ENCODE measurements around the gene TM4SF5.
A peak's percentile ranks its signal among the peaks of the same experiment; 100 is the strongest.
"Not testable (repeated sequence)": the region's sequence is repeated elsewhere in the genome, so short reads cannot be mapped to it uniquely, and the experiment has no call there.

The TM4SF5 gene

DNA sequence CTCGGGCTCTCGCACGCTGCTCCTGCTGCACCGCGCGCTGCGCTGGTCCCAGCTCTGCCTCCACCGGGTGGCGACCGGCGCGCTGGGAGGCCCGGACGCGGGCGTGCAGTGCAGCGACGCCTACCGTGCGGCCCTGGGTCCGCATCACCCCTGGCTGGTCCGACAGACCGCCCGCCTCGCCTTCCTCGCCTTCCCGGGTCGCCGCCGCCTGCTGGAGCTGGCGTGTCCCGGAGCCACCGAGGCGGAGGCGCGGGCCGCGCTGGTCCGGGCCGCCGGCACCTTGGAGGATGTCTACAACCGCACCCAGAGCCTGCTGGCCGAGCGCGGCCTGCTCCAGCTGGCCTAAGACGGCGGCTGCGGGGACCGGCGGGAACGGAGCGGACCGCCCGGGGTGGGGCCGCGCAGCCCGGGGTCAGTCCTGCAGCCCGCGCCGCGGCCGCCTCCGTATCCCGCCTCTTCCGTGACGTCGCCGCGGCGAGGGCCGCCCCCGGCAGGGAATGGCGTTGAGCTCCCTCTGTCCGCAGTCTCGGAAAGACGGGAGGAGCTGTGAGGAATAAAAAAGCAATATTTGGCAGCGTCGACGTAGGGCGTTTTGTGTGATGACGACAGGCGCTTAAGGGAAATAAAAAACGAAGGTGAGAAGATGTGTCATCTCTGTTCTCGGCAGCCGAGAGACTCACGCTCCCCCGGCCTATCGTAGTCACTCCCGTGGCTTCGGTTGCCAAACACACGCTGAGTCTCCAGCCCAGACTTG lies 18.4 kb downstream of the TM4SF5 start:
- peak; percentile 94 for DNase-seq (ENCODE audit: low read depth, low spot score)

DNA sequence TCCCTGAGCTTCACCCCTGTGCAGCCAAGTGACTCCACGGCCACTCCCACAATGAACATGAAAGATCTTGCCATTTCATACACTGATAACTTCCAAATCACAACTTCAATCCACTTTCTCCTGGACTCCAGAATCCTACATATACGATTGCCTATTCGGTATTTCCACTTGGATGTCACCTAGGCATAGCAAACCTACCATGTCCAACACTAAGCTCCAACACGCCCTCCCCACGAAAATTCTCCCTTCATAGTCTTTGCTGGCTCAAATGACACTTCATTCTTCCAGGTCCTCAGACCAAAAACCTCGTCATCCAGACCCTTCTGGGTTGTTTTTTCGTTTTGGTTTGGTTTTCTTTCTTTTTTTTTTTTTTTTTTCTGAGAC lies 19.0 kb downstream of the TM4SF5 start:
- DNase-seq (ENCODE audit: low read depth, low spot score) = no peak

DNA sequence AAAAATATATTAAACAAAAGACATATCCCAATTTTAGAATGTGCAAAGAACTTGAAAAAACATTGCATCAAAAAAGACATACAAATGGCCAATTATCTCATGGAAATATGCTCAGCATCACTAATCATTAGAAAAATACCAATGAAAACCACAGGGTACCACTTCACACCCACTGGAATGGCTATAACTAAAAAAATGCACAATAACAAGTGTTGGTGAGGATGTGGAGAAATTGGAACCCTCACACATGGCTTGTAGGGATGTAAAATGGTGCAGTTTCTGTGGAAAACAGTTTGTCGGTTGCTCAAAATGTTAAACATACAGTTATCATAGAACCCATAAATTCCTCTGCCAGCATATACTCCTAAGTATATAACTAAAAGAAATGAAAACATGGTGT lies 23.5 kb downstream of the TM4SF5 start:
- no peak for DNase-seq (ENCODE audit: low read depth, low spot score)

DNA sequence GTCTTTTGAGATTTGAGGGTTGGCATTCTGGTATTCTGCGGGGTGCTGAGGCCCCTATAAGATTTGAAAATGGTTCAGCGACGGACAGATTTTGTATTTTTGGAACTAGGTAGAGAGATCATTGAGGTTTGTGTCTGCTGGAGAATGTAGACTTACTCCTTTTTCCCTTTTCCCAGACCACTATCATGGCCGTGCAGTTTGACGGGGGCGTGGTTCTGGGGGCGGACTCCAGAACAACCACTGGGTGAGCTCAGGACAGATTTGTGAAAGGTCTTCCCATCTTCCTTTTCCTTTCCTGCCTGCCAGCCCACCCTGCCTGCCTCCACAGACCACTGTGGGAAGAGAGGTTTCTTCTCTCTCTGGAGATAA lies 24.9 kb downstream of the TM4SF5 start:
- peak; percentile 62 for DNase-seq (ENCODE audit: low read depth, low spot score)

DNA sequence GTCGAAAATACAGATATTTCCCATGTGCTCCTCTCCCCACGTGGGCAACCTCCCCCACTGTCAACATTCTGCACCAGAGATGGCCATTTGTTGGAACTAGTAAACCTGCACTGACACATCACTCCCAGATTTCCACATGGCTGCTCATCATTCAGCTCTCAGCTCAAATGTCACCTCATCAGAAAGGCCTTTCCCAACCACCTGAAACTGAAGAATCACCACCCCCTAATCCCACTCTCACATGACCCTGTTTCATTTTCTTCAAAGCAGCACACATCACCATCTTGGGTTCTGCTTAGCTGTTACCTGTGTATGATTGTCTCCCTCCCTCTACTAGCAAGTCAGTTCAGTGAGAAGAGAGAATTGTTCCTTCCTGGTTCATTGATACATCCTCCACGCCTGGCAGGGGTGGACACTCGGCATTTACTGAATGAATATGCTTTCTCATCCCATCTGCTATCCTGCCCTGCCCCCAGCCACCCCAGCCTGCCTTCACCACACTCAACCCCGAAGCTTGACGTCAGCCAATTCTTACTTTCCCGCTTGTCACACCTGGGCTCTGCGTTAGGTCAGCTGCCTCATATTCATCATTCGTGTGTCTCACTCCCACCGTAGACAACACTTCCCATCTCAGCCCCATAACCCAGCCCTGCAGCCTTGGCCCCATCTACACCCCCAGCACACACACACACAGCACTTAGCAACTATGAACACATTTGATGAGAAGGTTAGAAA lies 28.9 kb downstream of the TM4SF5 start:
- DNase-seq (ENCODE audit: low read depth, low spot score) = no peak

DNA sequence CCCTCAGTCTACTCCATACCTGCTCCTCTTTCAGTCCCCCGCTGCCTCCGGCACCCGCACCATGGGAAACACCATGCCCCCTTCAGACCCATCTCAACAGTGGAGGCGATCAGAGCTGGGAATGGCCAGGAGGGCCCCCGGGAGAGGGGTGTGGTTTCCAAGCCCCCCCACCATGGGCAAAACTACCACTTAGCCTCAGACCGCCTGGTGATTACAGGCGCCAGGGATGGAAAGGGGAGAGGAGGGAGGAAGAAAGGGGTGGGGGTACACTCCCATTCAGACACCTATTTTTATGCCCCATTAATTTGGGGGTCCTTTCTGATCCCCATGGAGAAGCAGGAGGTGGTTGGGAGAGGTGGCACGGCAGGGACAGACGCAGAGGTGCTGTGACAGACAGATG lies 30.5 kb downstream of the TM4SF5 start, which contains the start of gene C17orf114:
C17orf114 (minus strand) TSS at position 101 of the 400 bp plus-strand sequence.
- no peak for DNase-seq (ENCODE audit: low read depth, low spot score)

DNA sequence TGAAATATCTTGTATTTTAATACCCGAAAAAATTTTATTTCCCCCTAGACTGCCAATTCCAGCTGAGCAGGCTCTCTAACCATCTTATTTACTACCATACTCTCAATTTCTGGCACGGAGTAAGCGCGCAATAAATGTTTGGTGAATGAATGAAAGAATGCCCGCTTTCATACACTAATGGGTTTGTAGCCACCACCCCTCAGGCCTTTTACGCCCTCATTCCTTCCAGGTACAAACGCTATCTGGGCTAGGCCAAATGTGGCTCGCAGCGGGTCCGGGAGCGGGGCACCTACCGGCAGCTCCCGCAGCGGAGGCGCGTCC lies 34.7 kb downstream of the TM4SF5 start:
- DNase-seq (ENCODE audit: low read depth, low spot score) = no peak

DNA sequence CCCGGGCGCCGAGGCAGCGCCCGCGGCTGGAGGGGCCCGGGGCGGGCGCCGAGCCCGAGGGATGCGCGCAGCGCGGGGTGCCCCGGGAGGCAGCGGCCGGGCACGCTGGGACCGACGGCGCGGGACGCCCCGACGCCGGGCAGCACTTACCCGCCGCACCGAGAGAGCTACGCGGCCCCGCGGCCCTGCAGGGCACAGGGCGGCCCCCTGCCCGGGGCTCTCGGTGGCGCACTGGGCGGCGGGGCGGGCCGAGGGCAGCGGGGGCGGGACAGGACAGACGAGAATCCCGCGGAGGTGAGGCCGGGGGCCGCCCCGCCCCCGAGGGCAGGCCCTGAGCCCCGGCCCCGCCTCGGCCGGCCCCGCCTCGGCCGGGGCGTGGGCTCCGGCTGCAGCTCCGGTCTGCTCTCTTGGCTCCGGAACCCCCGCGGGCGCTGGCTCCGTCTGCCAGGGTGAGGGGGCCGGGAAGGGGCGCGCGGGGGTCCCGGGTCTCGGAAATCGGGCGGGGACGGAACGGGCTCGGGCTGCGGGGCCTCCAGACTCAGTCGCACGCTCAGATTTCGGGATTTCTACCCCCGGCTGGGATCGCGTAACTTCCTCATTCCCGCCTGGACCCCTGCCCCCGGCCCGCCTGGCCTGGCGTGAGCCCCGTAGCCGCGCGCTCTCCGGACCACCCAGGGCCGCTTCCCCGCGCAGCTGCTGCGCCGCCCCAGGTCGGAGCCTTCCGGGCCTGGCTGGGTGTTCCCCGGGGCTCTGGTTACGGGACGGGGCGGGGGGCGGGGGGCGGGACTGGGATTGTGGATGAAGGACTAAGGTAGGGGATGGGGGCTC lies 35.3 kb downstream of the TM4SF5 start, which contains the start of gene PLD2:
PLD2 (plus strand) TSS at position 376 of the 828 bp plus-strand sequence. CDS start 621 bp downstream, outside the sequence.
- DNase-seq (ENCODE audit: low read depth, low spot score) = peak; percentile 95

DNA sequence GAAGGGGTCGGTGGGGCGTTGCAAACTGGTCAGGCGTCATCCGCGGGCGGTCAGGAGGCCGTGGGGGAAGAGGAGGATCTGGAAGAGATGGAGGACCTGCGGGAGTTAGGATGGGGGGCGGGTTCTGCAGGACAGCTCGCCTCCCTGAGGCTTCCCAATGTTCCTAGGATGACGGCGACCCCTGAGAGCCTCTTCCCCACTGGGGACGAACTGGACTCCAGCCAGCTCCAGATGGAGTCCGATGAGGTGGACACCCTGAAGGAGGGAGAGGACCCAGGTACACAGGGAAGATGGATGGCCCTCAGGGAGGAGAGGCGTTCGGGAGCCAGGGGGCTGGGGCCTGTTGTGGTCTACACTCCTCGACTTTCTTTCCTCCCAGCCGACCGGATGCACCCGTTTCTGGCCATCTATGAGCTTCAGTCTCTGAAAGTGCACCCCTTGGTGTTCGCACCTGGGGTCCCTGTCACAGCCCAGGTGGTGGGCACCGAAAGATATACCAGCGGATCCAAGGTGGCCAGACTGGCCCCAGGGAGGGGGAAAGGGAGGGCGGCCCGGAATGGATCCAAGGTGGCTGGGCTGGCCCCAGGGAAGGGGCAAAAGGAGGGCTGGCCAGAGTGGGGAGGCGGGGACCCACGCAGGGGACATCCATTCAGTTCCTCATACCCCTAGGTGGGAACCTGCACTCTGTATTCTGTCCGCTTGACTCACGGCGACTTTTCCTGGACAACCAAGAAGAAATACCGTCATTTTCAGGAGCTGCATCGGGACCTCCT lies 36.1 kb downstream of the TM4SF5 start:
- DNase-seq (ENCODE audit: low read depth, low spot score) = peak; percentile 26

DNA sequence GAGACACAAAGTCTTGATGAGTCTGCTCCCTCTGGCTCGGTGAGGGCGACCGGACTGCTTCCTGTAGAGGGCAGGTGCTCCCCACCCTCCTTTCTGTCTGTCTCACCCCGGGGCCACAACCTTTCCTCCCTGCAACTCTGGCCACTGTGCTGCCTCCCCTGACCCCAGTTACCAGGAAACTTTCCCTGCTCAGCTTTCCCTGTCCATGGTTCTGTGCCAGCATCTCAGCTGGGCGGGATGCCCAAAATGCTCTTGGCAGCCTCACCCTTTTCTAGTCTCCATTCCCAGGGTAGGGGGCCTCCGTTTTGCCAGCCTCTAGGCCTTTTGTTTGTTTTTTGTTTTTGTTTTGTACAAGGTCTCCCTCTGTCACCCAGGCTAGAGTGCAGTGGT lies 36.7 kb downstream of the TM4SF5 start:
- DNase-seq (ENCODE audit: low read depth, low spot score) = peak; percentile 79

DNA sequence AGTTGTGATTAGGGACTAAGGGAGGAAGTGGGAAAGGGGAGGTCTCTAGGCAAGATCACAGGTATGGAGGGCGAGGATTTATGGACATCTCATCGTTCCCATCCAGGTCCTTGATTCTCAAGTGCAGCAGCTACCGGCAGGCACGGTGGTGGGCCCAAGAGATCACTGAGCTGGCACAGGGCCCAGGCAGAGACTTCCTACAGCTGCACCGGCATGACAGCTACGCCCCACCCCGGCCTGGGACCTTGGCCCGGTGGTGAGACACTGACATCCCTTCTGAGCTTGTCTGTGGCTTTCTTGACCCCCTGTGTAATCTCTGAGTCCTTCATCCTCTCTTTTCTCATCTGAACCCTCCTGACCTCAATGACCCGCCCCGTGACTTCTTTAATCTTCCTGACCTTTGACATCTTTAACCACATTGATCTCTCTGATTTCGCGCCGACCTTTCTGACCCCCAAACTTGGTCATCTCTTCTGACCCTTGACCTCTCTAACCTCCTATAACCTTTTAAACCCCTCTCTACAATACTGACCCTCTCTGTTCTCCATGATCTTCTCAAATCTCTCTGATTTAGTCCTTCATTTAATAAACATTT lies 39.1 kb downstream of the TM4SF5 start:
- no peak for DNase-seq (ENCODE audit: low read depth, low spot score)

DNA sequence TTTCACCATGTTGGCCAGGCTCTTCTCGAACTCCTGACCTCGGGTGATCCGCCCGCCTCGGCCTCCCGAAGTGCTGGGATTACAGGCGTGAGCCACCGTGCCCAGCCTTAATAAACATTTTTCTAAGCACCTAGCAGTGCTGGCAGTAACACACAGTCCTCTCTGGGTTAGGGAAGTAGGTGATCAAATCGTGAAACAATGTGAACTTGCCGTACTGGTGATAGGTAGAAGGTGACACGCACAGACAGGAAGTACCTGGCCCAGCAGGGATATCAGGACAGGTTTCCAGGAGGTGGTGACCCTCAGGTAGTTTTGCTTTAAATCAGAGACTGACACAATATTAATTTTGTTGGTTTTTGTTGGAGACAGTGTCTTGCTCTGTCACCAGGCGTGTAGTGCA lies 39.8 kb downstream of the TM4SF5 start:
- DNase-seq (ENCODE audit: low read depth, low spot score) = no peak

DNA sequence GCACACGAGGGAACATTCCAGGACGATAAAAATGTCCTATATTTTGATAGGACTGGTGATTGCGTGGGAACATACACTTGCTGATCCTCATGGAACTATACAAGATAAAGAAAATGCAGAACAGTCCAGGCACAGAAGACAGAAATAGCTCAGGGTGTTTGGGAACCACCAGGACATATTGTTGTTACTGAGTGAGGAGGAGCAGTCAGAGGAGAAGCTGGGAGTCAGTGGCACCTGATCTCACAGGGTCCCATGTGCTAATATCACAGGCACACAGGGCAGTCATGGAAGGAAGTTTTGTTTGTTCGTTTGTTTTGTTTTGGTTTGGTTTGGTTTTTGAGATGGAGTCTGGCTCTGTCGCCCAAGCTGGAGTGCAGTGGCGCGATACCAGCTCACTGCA lies 41.0 kb downstream of the TM4SF5 start:
- DNase-seq (ENCODE audit: low read depth, low spot score) = no peak

DNA sequence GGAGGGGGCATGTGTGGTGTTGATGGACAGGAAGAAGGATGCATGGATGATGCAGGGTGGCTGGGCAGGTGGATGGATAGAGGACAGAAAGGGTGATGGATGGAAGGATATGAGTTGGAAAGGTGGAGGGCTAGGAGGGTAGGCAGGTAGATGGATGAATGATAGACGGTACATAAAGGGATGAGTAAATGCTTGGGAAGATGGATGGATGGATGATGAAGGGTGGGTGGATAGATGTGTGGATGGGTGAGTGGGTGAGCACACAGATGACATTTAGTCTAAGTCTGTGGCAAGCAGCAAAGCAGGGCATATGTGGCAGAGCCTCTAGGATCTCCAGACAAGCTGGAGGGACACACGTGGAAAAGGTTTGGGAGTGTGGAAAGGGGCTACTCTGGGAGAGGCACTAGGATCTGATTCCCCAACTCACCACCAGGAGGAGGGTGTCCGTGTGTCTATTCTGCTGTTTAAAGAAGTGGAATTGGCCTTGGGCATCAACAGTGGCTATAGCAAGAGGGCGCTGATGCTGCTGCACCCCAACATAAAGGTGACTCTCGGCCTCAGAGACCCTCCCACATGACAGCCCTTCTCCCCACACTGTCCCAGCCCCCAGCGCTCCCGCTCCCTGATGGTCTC lies 43.5 kb downstream of the TM4SF5 start:
- no peak for DNase-seq (ENCODE audit: low read depth, low spot score)

DNA sequence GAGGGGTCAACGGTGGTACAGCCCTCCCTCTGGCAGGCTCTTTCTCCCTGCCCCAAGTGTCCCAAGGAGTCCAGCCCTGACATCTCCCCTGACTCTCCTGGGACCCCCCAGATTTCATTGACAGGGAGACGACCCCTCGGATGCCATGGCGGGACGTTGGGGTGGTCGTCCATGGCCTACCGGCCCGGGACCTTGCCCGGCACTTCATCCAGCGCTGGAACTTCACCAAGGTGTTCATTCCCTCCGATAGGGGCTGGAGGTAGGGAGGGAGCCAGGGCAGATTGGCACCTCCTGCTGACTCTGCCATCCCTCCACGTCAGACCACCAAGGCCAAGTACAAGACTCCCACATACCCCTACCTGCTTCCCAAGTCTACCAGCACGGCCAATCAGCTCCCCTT lies 45.1 kb downstream of the TM4SF5 start:
- DNase-seq (ENCODE audit: low read depth, low spot score) = no peak

DNA sequence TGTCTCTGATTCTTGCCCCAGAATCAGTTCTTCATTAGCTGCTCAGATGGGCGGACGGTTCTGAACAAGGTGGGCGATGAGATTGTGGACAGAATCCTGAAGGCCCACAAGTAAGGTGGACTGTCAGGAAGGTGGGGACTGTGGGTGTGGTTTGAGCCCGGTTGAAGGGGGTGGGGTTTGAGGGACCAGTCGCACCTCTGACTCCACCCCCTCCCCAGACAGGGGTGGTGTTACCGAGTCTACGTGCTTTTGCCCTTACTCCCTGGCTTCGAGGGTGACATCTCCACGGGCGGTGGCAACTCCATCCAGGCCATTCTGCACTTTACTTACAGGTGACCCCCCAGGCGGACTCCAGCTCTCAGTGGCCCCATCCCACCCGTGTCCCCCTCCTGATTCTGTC lies 46.6 kb downstream of the TM4SF5 start:
- DNase-seq (ENCODE audit: low read depth, low spot score) = no peak

DNA sequence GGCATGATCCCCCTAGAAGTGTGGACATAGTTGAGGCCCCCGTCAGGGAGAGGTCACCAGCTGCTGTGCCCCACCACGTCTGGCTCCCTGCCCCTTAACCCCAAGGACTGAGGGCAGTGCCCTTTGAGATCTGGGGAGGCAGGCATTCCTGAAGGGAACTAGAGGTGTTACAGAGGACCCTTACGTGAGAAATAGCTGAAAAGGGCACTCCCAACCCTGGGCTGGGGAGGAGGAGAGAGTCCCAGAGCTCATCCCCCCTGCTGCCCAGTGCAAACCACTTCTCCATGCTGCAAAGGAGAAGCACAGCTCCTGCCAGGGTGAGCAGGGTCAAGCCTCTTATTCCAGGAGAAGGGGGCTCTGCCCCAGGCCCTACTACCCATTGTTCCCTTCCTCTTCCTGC lies 51.1 kb downstream of the TM4SF5 start:
- no peak for DNase-seq (ENCODE audit: low read depth, low spot score)

DNA sequence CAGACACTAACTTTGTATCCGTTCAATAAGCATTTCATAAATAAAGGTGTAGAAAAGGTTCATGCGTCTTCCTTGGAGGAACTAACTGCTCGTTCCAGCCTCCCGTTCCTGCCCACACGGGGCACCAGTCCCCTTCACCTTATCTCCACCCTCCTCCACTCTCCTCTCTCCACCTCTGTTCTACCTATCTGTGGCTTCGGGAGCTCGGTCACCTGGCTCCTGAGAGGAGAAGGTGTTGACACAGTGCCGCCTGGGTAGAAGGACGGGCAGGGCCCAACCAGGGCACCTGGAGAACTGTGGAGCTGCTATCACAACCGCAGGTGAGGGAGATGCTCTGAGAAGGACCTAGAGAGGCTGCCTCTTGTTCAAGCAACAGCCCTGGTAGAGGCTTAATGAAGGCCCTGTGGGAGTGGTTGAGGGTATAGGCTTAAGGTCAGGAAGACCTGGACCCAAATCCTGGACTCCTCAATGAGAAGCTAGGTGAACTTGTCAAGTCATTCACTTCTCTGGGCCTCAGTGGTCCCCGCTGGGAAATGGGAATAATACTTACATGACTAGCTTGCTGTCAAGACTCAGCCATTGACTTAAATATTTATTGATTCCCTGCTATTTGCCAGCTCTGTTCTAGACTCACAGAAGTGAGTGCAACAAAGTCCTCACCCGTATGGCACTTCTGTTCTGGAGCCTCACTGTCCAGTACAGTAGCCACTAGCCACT lies 51.8 kb downstream of the TM4SF5 start:
- DNase-seq (ENCODE audit: low read depth, low spot score) = no peak

DNA sequence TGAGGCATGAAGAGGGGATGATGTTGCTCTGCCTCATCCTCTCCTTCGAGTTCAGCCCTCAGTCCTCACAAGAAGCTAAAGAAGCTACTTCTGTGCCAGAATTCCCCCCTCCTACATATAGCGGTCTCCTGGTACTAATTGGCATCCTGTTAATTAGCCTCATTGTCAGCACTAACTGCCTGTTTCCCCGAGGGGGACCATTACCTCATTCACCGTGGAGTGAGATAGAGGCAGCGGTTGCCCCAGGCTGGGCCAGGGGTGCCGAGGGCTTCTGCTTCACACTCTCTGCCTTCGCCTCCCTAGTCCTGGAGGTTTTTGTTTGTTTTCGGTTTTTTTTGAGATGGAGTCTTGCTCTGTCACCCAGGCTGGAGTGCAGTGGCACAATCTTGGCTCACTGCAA lies 55.7 kb downstream of the TM4SF5 start:
- no peak for DNase-seq (ENCODE audit: low read depth, low spot score)

DNA sequence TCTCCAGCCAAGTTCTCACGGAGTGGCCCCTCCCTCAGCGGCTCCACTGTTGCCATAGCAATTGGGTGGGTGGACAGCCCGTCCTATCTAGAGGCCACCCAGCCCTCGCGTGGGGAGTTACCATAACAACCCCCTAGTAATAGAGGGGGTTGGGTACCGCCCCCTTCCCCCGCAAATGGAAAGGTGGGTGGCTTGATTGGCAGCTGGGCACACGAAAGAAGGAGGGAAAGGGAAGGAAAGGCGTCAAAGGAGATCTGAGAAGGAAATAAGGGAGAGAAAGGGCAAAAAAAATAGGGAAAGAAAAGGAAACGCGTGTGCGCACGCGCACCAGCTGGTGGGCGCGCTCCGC lies 61.1 kb downstream of the TM4SF5 start:
- not testable (repeated sequence) for DNase-seq (ENCODE audit: low read depth, low spot score)
